ENCODE measurements around the gene ZNF598. TPM values are rescaled to one million over a fixed set of nuclear protein-coding genes. Genes with fewer than 3 reads are reported as not detected.

Gene ZNF598
- total and polyA plus RNA-seq, 12 donors, result 9.5 to 25.3 (median 14.2) TPM

- Histone ChIP-seq H3K4me1 (peaks cover 0 to 4% (median 0%) of the 10 kb centered on the region in 9 donors), H3K36me3 (peaks cover 4 to 97% (median 37%) of the 10 kb centered on the region in 9 donors), H3K4me3 (no peak overlapping the region), H3K9me3 (no peaks in the 10 kb centered on the region), H3K27me3 (no peaks in the 10 kb centered on the region), H3K27ac (no peak overlapping the region)
- WGBS, 2 donors, result 91 to 96% methylated on average over 10 of the region's 10 CpGs
- DNase-seq, result no peak
- TF ChIP-seq CTCF (IDR thresholded peaks at IDR 0.05), result no peak
- ATAC-seq, result no peak
- intact Hi-C loops (cut with DNase I), result loop anchor here in 2 of 10 donors (5.0 kb wide), 1 partner anchor 35 kb away; no protein-coding TSS in a partner anchor
Observed at GRCh38 chr16:2057438-2057837, 47.8 kb upstream of the ZNF598 start.

DNA sequence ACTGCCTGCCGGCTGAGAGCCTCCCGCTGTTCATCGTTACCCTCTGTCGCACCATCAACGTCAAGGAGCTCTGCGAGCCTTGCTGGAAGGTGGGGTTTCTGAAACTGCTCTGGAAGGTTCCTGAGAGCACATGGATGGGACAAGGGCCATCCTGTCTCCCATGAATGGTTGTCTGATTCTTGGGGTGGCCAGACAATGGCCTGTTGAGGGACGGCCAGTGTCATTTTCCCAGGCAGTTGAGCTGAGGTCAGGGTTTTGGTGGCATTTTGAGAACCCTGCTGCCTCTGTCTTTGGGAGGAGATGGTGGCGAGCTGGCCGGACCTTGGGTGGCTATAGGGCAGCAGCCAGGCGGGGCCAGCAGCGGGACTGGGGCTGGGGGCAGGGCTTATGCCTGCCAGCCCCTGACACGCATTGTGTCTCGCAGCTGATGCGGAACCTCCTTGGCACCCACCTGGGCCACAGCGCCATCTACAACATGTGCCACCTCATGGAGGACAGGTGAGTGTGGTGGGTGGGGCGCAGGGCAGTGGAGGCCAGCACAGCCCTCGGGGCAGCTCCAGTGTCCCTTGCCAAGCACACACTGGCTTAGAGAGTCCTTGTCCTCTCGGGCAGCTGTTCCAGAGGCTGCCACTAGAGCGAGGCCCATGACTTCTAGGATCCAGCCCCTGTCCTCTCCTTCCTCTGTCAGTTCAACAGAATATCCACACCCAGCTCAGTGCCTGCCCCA lies 47.2 kb upstream of the ZNF598 start:
- ATAC-seq (peak in 3 of 8 donors; percentile 15 to 56 (median 17)), DNase-seq (no peak)
- no peak overlapping the region for H3K4me3 ChIP-seq
- intact Hi-C loops (cut with DNase I), result loop anchor here in 2 of 10 donors (5.0 kb wide), 1 partner anchor 35 kb away; no protein-coding TSS in a partner anchor
- H3K9me3 ChIP-seq, result no peaks in the 10 kb centered on the region
- no peak overlapping the region for H3K27ac ChIP-seq
- WGBS, 2 donors, result 89 to 90% methylated on average over 19 of the region's 19 CpGs
- H3K36me3 ChIP-seq, result peaks cover 4 to 97% (median 33%) of the 10 kb centered on the region in 9 donors
- peaks cover 0 to 4% (median 0%) of the 10 kb centered on the region in 9 donors for H3K4me1 ChIP-seq
- TF ChIP-seq CTCF (IDR thresholded peaks at IDR 0.05), result peak in 3 of 9 donors; percentile 6 to 27 (median 11)
- no peaks in the 10 kb centered on the region for H3K27me3 ChIP-seq

DNA sequence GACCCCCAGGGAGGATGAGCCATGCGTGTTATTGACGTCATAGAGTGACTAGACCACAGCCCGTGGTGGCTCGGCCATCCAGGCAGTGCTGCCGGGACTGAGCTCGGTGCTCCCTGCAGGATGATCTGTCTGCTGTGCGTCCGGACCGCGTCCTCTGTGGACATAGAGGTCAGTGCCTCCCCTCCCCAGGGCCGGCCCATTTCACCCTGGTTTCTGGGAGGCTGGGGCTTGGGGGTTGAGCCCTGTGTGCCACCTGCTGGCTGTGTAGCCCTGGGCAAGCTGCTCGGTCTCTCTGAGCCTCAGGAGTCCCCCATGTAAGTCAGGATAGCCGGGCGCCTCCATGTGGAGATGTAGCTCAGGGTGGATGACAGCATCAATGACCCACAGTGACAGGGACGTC lies 46.5 kb upstream of the ZNF598 start:
- no peak overlapping the region for H3K27ac ChIP-seq
- peak; percentile 6 to 45 (median 27) for TF ChIP-seq CTCF (IDR thresholded peaks at IDR 0.05)
- H3K4me1 ChIP-seq, result peaks cover 0 to 4% (median 0%) of the 10 kb centered on the region in 9 donors
- no peaks in the 10 kb centered on the region for H3K27me3 ChIP-seq
- no peak overlapping the region for H3K4me3 ChIP-seq
- intact Hi-C loops (cut with DNase I), result loop anchor here in 2 of 10 donors (5.0 kb wide), 1 partner anchor 34 kb away; no protein-coding TSS in a partner anchor
- H3K36me3 ChIP-seq, result peaks cover 4 to 97% (median 35%) of the 10 kb centered on the region in 9 donors
- ATAC-seq (peak in 6 of 8 donors; percentile 18 to 43 (median 36)), DNase-seq (no peak)
- H3K9me3 ChIP-seq, result no peaks in the 10 kb centered on the region
- 62 to 64% methylated on average over 15 of the region's 15 CpGs for WGBS, 2 donors

GRCh38 chr16:2054543-2055245 lies 45.1 kb upstream of the ZNF598 start:
- Histone ChIP-seq H3K4me1 (peaks cover 0 to 4% (median 0%) of the 10 kb centered on the region in 9 donors), H3K27me3 (no peaks in the 10 kb centered on the region), H3K27ac (no peak overlapping the region), H3K4me3 (no peak overlapping the region), H3K9me3 (no peaks in the 10 kb centered on the region), H3K36me3 (peaks cover 4 to 97% (median 37%) of the 10 kb centered on the region in 9 donors)
- DNase-seq (no peak), ATAC-seq (no peak)
- TF ChIP-seq CTCF (IDR thresholded peaks at IDR 0.05), result no peak
- intact Hi-C loops (cut with DNase I), result loop anchor here in 4 of 10 donors (5.0 kb wide), 2 partner anchors 32 to 33 kb away; no protein-coding TSS in a partner anchor
- 93 to 95% methylated on average over 29 of the region's 29 CpGs for WGBS, 2 donors

All from heart right ventricle (tissue), 16 donors.